Chondrocyte (in vitro differentiated cells): ENCODE results near the gene TDG. TPM values are rescaled to one million over a fixed set of nuclear protein-coding genes. Genes with fewer than 3 reads are reported as not detected.

Experiments
- DNase-seq: peaks from one replicate; pipeline ENCODE4 v3.0.0; 2021; ENCODE audit warnings: mixed read lengths, low spot score
- H3K27ac Mint-ChIP-seq: one replicate; pipeline ENCODE4 v1.8.0; 2021; ENCODE audit warnings: mild to moderate bottlenecking, moderate library complexity, mixed read lengths; ENCODE audit not compliant: unreplicated experiment
- H3K27me3 Mint-ChIP-seq: 2 replicates; pipeline ENCODE4 v1.8.0; 2021; ENCODE audit warnings: low read depth, mixed read lengths
- H3K36me3 Mint-ChIP-seq: 2 replicates; pipeline ENCODE4 v1.8.0; 2021; ENCODE audit warnings: low read depth, mixed read lengths
- H3K4me1 Mint-ChIP-seq: 2 replicates; pipeline ENCODE4 v1.8.0; 2021; ENCODE audit warnings: low read depth, mild to moderate bottlenecking, mixed read lengths
- H3K4me3 Mint-ChIP-seq: one replicate; pipeline ENCODE4 v1.8.0; 2021; ENCODE audit warnings: mild to moderate bottlenecking, moderate library complexity, mixed read lengths; ENCODE audit not compliant: unreplicated experiment
- H3K9me3 Mint-ChIP-seq: 2 replicates; pipeline ENCODE4 v1.8.0; 2021; ENCODE audit warnings: low read depth, mixed read lengths
- CTCF ChIP-seq: fragments of 200-600 bp; sonication (generic); IDR thresholded peaks from 2 replicates; pipeline ENCODE4 v1.5.0; 2021; ENCODE audit warnings: antibody characterized with exemption, mild to moderate bottlenecking, moderate library complexity
- total RNA-seq: library from RNA; stranded (reverse); gene quantifications from 3 replicates; pipeline ENCODE4 v1.2.1, GENCODE V29; 2021

TDG gene
- total RNA-seq, 1 donor from 2014 or later, result 49.5 TPM

- no peak for TF ChIP-seq CTCF
- Mint-ChIP-seq H3K27me3 (no peaks in the 10 kb centered on the region), H3K9me3 (no peaks in the 10 kb centered on the region), H3K4me1 (no peaks in the 10 kb centered on the region), H3K4me3 (no peak overlapping the region), H3K27ac (no peak overlapping the region), H3K36me3 (peaks cover 3% of the 10 kb centered on the region)
- no peak for DNase-seq
Measured at GRCh38 chr12:103996595-103996994, 30.9 kb downstream of the TDG start.

GRCh38 chr12:103997286-103997900 is 31.7 kb downstream of the TDG start:
- no peak for DNase-seq
- H3K27me3 Mint-ChIP-seq, result no peaks in the 10 kb centered on the region
- no peak overlapping the region for H3K4me3 Mint-ChIP-seq
- H3K27ac Mint-ChIP-seq, result no peak overlapping the region
- H3K9me3 Mint-ChIP-seq, result no peaks in the 10 kb centered on the region
- no peaks in the 10 kb centered on the region for H3K4me1 Mint-ChIP-seq
- peaks cover 3% of the 10 kb centered on the region for H3K36me3 Mint-ChIP-seq
- no peak for TF ChIP-seq CTCF

DNA sequence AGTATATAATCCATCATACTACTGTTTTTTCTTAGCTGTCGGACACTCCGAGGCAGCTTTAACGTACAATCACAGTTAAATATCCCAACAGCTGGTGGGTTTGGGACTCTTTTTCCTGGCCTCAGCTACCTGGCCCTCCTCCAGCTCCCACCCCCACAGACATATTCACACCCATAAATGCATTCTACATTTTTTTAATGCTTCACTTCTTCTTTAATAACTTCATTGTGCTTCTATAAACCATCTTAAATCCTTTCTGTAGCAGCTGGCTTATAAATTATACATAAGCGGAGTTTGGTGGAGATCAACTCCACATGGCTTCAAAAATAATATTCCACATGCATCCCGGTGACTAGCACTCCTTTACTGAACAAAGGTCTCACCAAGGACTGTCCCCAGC is 33.3 kb downstream of the TDG start:
- no peak for DNase-seq
- peaks cover 5% of the 10 kb centered on the region for H3K36me3 Mint-ChIP-seq
- H3K27me3 Mint-ChIP-seq, result no peaks in the 10 kb centered on the region
- no peak overlapping the region for H3K27ac Mint-ChIP-seq
- H3K4me1 Mint-ChIP-seq, result no peaks in the 10 kb centered on the region
- TF ChIP-seq CTCF, result no peak
- no peaks in the 10 kb centered on the region for H3K9me3 Mint-ChIP-seq
- no peak overlapping the region for H3K4me3 Mint-ChIP-seq

- H3K4me3 Mint-ChIP-seq, result no peak overlapping the region
- H3K4me1 Mint-ChIP-seq, result peaks cover 2% of the 10 kb centered on the region
- TF ChIP-seq CTCF, result no peak
- H3K27me3 Mint-ChIP-seq, result no peaks in the 10 kb centered on the region
- no peak for DNase-seq
- H3K27ac Mint-ChIP-seq, result no peak overlapping the region
- H3K9me3 Mint-ChIP-seq, result no peaks in the 10 kb centered on the region
- peaks cover 5% of the 10 kb centered on the region for H3K36me3 Mint-ChIP-seq
Measured at GRCh38 chr12:104000807-104001434, 35.2 kb downstream of the TDG start.

GRCh38 chr12:104002686-104003085 is 37.0 kb downstream of the TDG start:
- no peaks in the 10 kb centered on the region for H3K9me3 Mint-ChIP-seq
- H3K27ac Mint-ChIP-seq, result no peak overlapping the region
- no peak overlapping the region for H3K4me3 Mint-ChIP-seq
- no peak for TF ChIP-seq CTCF
- peaks cover 15% of the 10 kb centered on the region for H3K4me1 Mint-ChIP-seq
- no peaks in the 10 kb centered on the region for H3K27me3 Mint-ChIP-seq
- DNase-seq, result no peak
- peaks cover 5% of the 10 kb centered on the region for H3K36me3 Mint-ChIP-seq
